ENCODE results near the gene ZFAND6. TPM values are rescaled to one million over a fixed set of nuclear protein-coding genes. Genes with fewer than 3 reads are reported as not detected.
"Not testable (repeated sequence)": the region's sequence is repeated elsewhere in the genome, so short reads cannot be mapped to it uniquely, and the experiment has no call there.

ZFAND6 gene
- total and polyA plus RNA-seq, 2 donors, result 81.9 to 97.8 TPM

GRCh38 chr15:80034629-80035028, 24.8 kb upstream of the ZFAND6 start:
- Histone ChIP-seq H3K4me3 (ENCODE audit: low read length in 2 of 2) (no peak overlapping the region), H3K36me3 (ENCODE audit: control insufficient read depth in 2 of 2, insufficient read depth in 2 of 2, low read length in 1 of 2) (no peaks in the 10 kb centered on the region), H3K27ac (ENCODE audit: low read depth in 1 of 2, low read length in 1 of 2) (no peak overlapping the region), H3K9me3 (ENCODE audit: control insufficient read depth in 2 of 2, insufficient read depth in 1 of 2, low read length in 1 of 2) (no peaks in the 10 kb centered on the region), H3K27me3 (ENCODE audit: control insufficient read depth in 2 of 2, insufficient read depth in 1 of 2, low read length in 1 of 2) (no peaks in the 10 kb centered on the region), H3K4me1 (ENCODE audit: control insufficient read depth in 2 of 2, insufficient read depth in 2 of 2, low read length in 2 of 2) (peaks cover 4 to 22% of the 10 kb centered on the region in 2 donors)
- DNase-seq (ENCODE audit: low read depth in 6 of 9, low spot score in 9 of 9), result no peak
- WGBS, result 97% methylated on average over 3 of the region's 3 CpGs

GRCh38 chr15:80036071-80036470, 23.4 kb upstream of the ZFAND6 start:
- H3K4me1 ChIP-seq (ENCODE audit: control insufficient read depth in 2 of 2, insufficient read depth in 2 of 2, low read length in 2 of 2), result peaks cover 4 to 22% of the 10 kb centered on the region in 2 donors
- WGBS, result 89% methylated on average over 1 of the region's 1 CpG
- no peak overlapping the region for H3K4me3 ChIP-seq (ENCODE audit: low read length in 2 of 2)
- DNase-seq (ENCODE audit: low read depth in 6 of 9, low spot score in 9 of 9), result no peak
- no peaks in the 10 kb centered on the region for H3K36me3 ChIP-seq (ENCODE audit: control insufficient read depth in 2 of 2, insufficient read depth in 2 of 2, low read length in 1 of 2)
- H3K9me3 ChIP-seq (ENCODE audit: control insufficient read depth in 2 of 2, insufficient read depth in 1 of 2, low read length in 1 of 2), result no peaks in the 10 kb centered on the region
- H3K27ac ChIP-seq (ENCODE audit: low read depth in 1 of 2, low read length in 1 of 2), result no peak overlapping the region
- no peaks in the 10 kb centered on the region for H3K27me3 ChIP-seq (ENCODE audit: control insufficient read depth in 2 of 2, insufficient read depth in 1 of 2, low read length in 1 of 2)

- Histone ChIP-seq H3K4me1 (ENCODE audit: control insufficient read depth in 2 of 2, insufficient read depth in 2 of 2, low read length in 2 of 2) (no peaks in the 10 kb centered on the region), H3K4me3 (ENCODE audit: low read length in 2 of 2) (no peak overlapping the region), H3K36me3 (ENCODE audit: control insufficient read depth in 2 of 2, insufficient read depth in 2 of 2, low read length in 1 of 2) (no peaks in the 10 kb centered on the region), H3K9me3 (ENCODE audit: control insufficient read depth in 2 of 2, insufficient read depth in 1 of 2, low read length in 1 of 2) (no peaks in the 10 kb centered on the region), H3K27ac (ENCODE audit: low read depth in 1 of 2, low read length in 1 of 2) (no peak overlapping the region), H3K27me3 (ENCODE audit: control insufficient read depth in 2 of 2, insufficient read depth in 1 of 2, low read length in 1 of 2) (no peaks in the 10 kb centered on the region)
- no peak for DNase-seq (ENCODE audit: low read depth in 6 of 9, low spot score in 9 of 9)
- 98% methylated on average over 3 of the region's 3 CpGs for WGBS
Observed at GRCh38 chr15:80041494-80042253, 17.8 kb upstream of the ZFAND6 start.

- Histone ChIP-seq H3K27ac (ENCODE audit: low read depth in 1 of 2, low read length in 1 of 2) (no peak overlapping the region), H3K9me3 (ENCODE audit: control insufficient read depth in 2 of 2, insufficient read depth in 1 of 2, low read length in 1 of 2) (no peaks in the 10 kb centered on the region), H3K36me3 (ENCODE audit: control insufficient read depth in 2 of 2, insufficient read depth in 2 of 2, low read length in 1 of 2) (no peaks in the 10 kb centered on the region), H3K4me3 (ENCODE audit: low read length in 2 of 2) (no peak overlapping the region), H3K27me3 (ENCODE audit: control insufficient read depth in 2 of 2, insufficient read depth in 1 of 2, low read length in 1 of 2) (no peaks in the 10 kb centered on the region), H3K4me1 (ENCODE audit: control insufficient read depth in 2 of 2, insufficient read depth in 2 of 2, low read length in 2 of 2) (no peaks in the 10 kb centered on the region)
- WGBS, result 100% methylated on average over 1 of the region's 1 CpG
- no peak for DNase-seq (ENCODE audit: low read depth in 6 of 9, low spot score in 9 of 9)
Observed at GRCh38 chr15:80042568-80042967, 16.9 kb upstream of the ZFAND6 start.

GRCh38 chr15:80045219-80045618, 14.3 kb upstream of the ZFAND6 start:
- WGBS, result 98% methylated on average over 10 of the region's 10 CpGs
- H3K27me3 ChIP-seq (ENCODE audit: control insufficient read depth in 2 of 2, insufficient read depth in 1 of 2, low read length in 1 of 2); H3K4me1 ChIP-seq (ENCODE audit: control insufficient read depth in 2 of 2, insufficient read depth in 2 of 2, low read length in 2 of 2); H3K9me3 ChIP-seq (ENCODE audit: control insufficient read depth in 2 of 2, insufficient read depth in 1 of 2, low read length in 1 of 2); H3K4me3 ChIP-seq (ENCODE audit: low read length in 2 of 2); H3K36me3 ChIP-seq (ENCODE audit: control insufficient read depth in 2 of 2, insufficient read depth in 2 of 2, low read length in 1 of 2); DNase-seq (ENCODE audit: low read depth in 6 of 9, low spot score in 9 of 9); H3K27ac ChIP-seq (ENCODE audit: low read depth in 1 of 2, low read length in 1 of 2): not testable (repeated sequence)

GRCh38 chr15:80049046-80049445, 10.4 kb upstream of the ZFAND6 start:
- 80% methylated on average over 2 of the region's 2 CpGs for WGBS
- H3K36me3 ChIP-seq (ENCODE audit: control insufficient read depth in 2 of 2, insufficient read depth in 2 of 2, low read length in 1 of 2), result no peaks in the 10 kb centered on the region
- no peak for DNase-seq (ENCODE audit: low read depth in 6 of 9, low spot score in 9 of 9)
- no peaks in the 10 kb centered on the region for H3K4me1 ChIP-seq (ENCODE audit: control insufficient read depth in 2 of 2, insufficient read depth in 2 of 2, low read length in 2 of 2)
- H3K4me3 ChIP-seq (ENCODE audit: low read length in 2 of 2), result no peak overlapping the region
- no peak overlapping the region for H3K27ac ChIP-seq (ENCODE audit: low read depth in 1 of 2, low read length in 1 of 2)
- no peaks in the 10 kb centered on the region for H3K9me3 ChIP-seq (ENCODE audit: control insufficient read depth in 2 of 2, insufficient read depth in 1 of 2, low read length in 1 of 2)
- no peaks in the 10 kb centered on the region for H3K27me3 ChIP-seq (ENCODE audit: control insufficient read depth in 2 of 2, insufficient read depth in 1 of 2, low read length in 1 of 2)

- no peak for DNase-seq (ENCODE audit: low read depth in 6 of 9, low spot score in 9 of 9)
- 89% methylated on average over 6 of the region's 6 CpGs for WGBS
- Histone ChIP-seq H3K36me3 (ENCODE audit: control insufficient read depth in 2 of 2, insufficient read depth in 2 of 2, low read length in 1 of 2) (no peaks in the 10 kb centered on the region), H3K4me1 (ENCODE audit: control insufficient read depth in 2 of 2, insufficient read depth in 2 of 2, low read length in 2 of 2) (no peaks in the 10 kb centered on the region), H3K9me3 (ENCODE audit: control insufficient read depth in 2 of 2, insufficient read depth in 1 of 2, low read length in 1 of 2) (no peaks in the 10 kb centered on the region), H3K27ac (ENCODE audit: low read depth in 1 of 2, low read length in 1 of 2) (no peak overlapping the region), H3K27me3 (ENCODE audit: control insufficient read depth in 2 of 2, insufficient read depth in 1 of 2, low read length in 1 of 2) (no peaks in the 10 kb centered on the region), H3K4me3 (ENCODE audit: low read length in 2 of 2) (no peak overlapping the region)
Observed at GRCh38 chr15:80052597-80053304, 6.7 kb upstream of the ZFAND6 start.

GRCh38 chr15:80055933-80056332, 3.5 kb upstream of the ZFAND6 start:
- no peak for DNase-seq (ENCODE audit: low read depth in 6 of 9, low spot score in 9 of 9)
- 97% methylated on average over 2 of the region's 2 CpGs for WGBS

GRCh38 chr15:80058044-80058443, 1.4 kb upstream of the ZFAND6 start:
- 79% methylated on average over 6 of the region's 6 CpGs for WGBS
- no peak overlapping the region for H3K4me3 ChIP-seq (ENCODE audit: low read length in 2 of 2)
- no peaks in the 10 kb centered on the region for H3K36me3 ChIP-seq (ENCODE audit: control insufficient read depth in 2 of 2, insufficient read depth in 2 of 2, low read length in 1 of 2)
- no peaks in the 10 kb centered on the region for H3K9me3 ChIP-seq (ENCODE audit: control insufficient read depth in 2 of 2, insufficient read depth in 1 of 2, low read length in 1 of 2)
- H3K27ac ChIP-seq (ENCODE audit: low read depth in 1 of 2, low read length in 1 of 2), result no peak overlapping the region
- no peak for DNase-seq (ENCODE audit: low read depth in 6 of 9, low spot score in 9 of 9)
- H3K4me1 ChIP-seq (ENCODE audit: control insufficient read depth in 2 of 2, insufficient read depth in 2 of 2, low read length in 2 of 2), result peaks cover 0 to 11% of the 10 kb centered on the region in 2 donors
- H3K27me3 ChIP-seq (ENCODE audit: control insufficient read depth in 2 of 2, insufficient read depth in 1 of 2, low read length in 1 of 2), result no peaks in the 10 kb centered on the region

More at GRCh38 chr15:80055933-80056332, 3.5 kb upstream of the ZFAND6 start:
- H3K9me3 ChIP-seq (ENCODE audit: control insufficient read depth in 2 of 2, insufficient read depth in 1 of 2, low read length in 1 of 2), result no peaks in the 10 kb centered on the region
- no peak overlapping the region for H3K27ac ChIP-seq (ENCODE audit: low read depth in 1 of 2, low read length in 1 of 2)
- H3K4me3 ChIP-seq (ENCODE audit: low read length in 2 of 2), result no peak overlapping the region
- H3K27me3 ChIP-seq (ENCODE audit: control insufficient read depth in 2 of 2, insufficient read depth in 1 of 2, low read length in 1 of 2), result no peaks in the 10 kb centered on the region
- H3K36me3 ChIP-seq (ENCODE audit: control insufficient read depth in 2 of 2, insufficient read depth in 2 of 2, low read length in 1 of 2), result no peaks in the 10 kb centered on the region
- H3K4me1 ChIP-seq (ENCODE audit: control insufficient read depth in 2 of 2, insufficient read depth in 2 of 2, low read length in 2 of 2), result peaks cover 0 to 11% of the 10 kb centered on the region in 2 donors

Data from thymus (tissue), 11 donors.